H9 (cell line): ENCODE measurements around the gene HNRNPU. TPM values are rescaled to one million over a fixed set of nuclear protein-coding genes. Genes with fewer than 3 reads are reported as not detected.

Experiments
- DNase-seq: peaks from one replicate; pipeline ENCODE4 v3.0.0-alpha.2; 2017
- H2AFZ ChIP-seq: one replicate; pipeline ENCODE4 v1.6.1; 2013; ENCODE audit warnings: mild to moderate bottlenecking, low read length, control low read depth, moderate library complexity
- H2AK5ac ChIP-seq: 2 replicates; pipeline ENCODE4 v1.6.1; 2013; ENCODE audit warnings: low read length, control low read depth, mixed read lengths; ENCODE audit not compliant: insufficient read length
- H2BK120ac ChIP-seq: one replicate; pipeline ENCODE4 v1.6.1; 2013; ENCODE audit warnings: low read depth, mild to moderate bottlenecking, low read length, control low read depth, inconsistent platforms; ENCODE audit not compliant: poor library complexity, severe bottlenecking
- H2BK12ac ChIP-seq: 2 replicates; pipeline ENCODE4 v1.6.1; 2013; ENCODE audit warnings: low read length, control low read depth, mixed read lengths, low read depth; ENCODE audit not compliant: insufficient read length
- H2BK15ac ChIP-seq: 2 replicates; pipeline ENCODE4 v1.6.1; 2013; ENCODE audit warnings: low read depth, low read length, control low read depth
- H2BK20ac ChIP-seq: one replicate; pipeline ENCODE4 v1.6.1; 2013; ENCODE audit warnings: low read depth, mild to moderate bottlenecking, low read length, control low read depth, inconsistent platforms; ENCODE audit not compliant: poor library complexity, severe bottlenecking
- H2BK5ac ChIP-seq: 2 replicates; pipeline ENCODE4 v1.6.1; 2013; ENCODE audit warnings: low read length, control low read depth, mixed read lengths; ENCODE audit not compliant: insufficient read length
- H3K14ac ChIP-seq: 2 replicates; pipeline ENCODE4 v1.6.1; 2013; ENCODE audit warnings: low read length, control low read depth; ENCODE audit not compliant: insufficient read depth
- H3K18ac ChIP-seq: 2 replicates; pipeline ENCODE4 v1.6.1; 2013; ENCODE audit warnings: low read depth, mild to moderate bottlenecking, mixed read lengths, low read length, control low read depth; ENCODE audit not compliant: insufficient read length
- H3K23ac ChIP-seq: 2 replicates; pipeline ENCODE4 v1.6.1; 2013; ENCODE audit warnings: low read length, control low read depth, mixed read lengths, low read depth; ENCODE audit not compliant: insufficient read length
- H3K23me2 ChIP-seq: 2 replicates; pipeline ENCODE4 v1.6.1; 2013; ENCODE audit warnings: low read depth, mild to moderate bottlenecking, mixed read lengths, low read length, control low read depth; ENCODE audit not compliant: insufficient read length, poor library complexity, severe bottlenecking
- H3K27ac ChIP-seq: 2 replicates; pipeline ENCODE4 v1.5.1; 2013; ENCODE audit warnings: low read length, control low read depth, mixed read lengths, low read depth; ENCODE audit not compliant: insufficient read length
- H3K27me3 ChIP-seq: 2 replicates; pipeline ENCODE4 v1.6.1; 2013; ENCODE audit warnings: low read length, control low read depth, inconsistent platforms; ENCODE audit not compliant: insufficient read depth
- H3K4ac ChIP-seq: 2 replicates; pipeline ENCODE4 v1.6.1; 2013; ENCODE audit warnings: low read depth, mild to moderate bottlenecking, control low read depth, inconsistent platforms, low read length, moderate library complexity
- H3K4me1 ChIP-seq: 2 replicates; pipeline ENCODE4 v1.6.1; 2013; ENCODE audit warnings: low read length, control low read depth, inconsistent platforms; ENCODE audit not compliant: insufficient read depth
- H3K4me2 ChIP-seq: 2 replicates; pipeline ENCODE4 v1.6.1; 2013; ENCODE audit warnings: low read length, control low read depth, mixed read lengths; ENCODE audit not compliant: insufficient read length, insufficient read depth
- H3K56ac ChIP-seq: 2 replicates; pipeline ENCODE4 v1.6.1; 2013; ENCODE audit warnings: low read depth, mild to moderate bottlenecking, mixed read lengths, low read length, control low read depth; ENCODE audit not compliant: insufficient read length
- H3K79me1 ChIP-seq: 2 replicates; pipeline ENCODE4 v1.6.1; 2013; ENCODE audit warnings: low read depth, mild to moderate bottlenecking, moderate library complexity, low read length, control low read depth, inconsistent platforms; ENCODE audit not compliant: insufficient read depth, poor library complexity, severe bottlenecking
- H3K79me2 ChIP-seq: 2 replicates; pipeline ENCODE4 v1.6.1; 2013; ENCODE audit warnings: low read length, control low read depth, inconsistent platforms; ENCODE audit not compliant: insufficient read depth
- H3K9ac ChIP-seq: 2 replicates; pipeline ENCODE4 v1.6.1; 2013; ENCODE audit warnings: low read length, control low read depth, mixed read lengths; ENCODE audit not compliant: insufficient read length; ENCODE audit errors: extremely low read depth
- H3K9me3 ChIP-seq: one replicate; pipeline ENCODE4 v1.6.1; 2013; ENCODE audit warnings: low read depth, low read length, inconsistent platforms; ENCODE audit not compliant: control insufficient read depth
- H3T11ph ChIP-seq: one replicate; pipeline ENCODE4 v1.6.1; 2013; ENCODE audit warnings: mild to moderate bottlenecking, low read length, control low read depth, inconsistent platforms
- H4K20me1 ChIP-seq: one replicate; pipeline ENCODE4 v1.6.1; 2013; ENCODE audit not compliant: control insufficient read depth, insufficient read length, insufficient read depth
- H4K5ac ChIP-seq: 2 replicates; pipeline ENCODE4 v1.6.1; 2013; ENCODE audit warnings: low read depth, mild to moderate bottlenecking, mixed read lengths, low read length, control low read depth; ENCODE audit not compliant: insufficient read length
- H4K8ac ChIP-seq: replicated peaks from 2 replicates; pipeline ENCODE4 v1.6.1; 2013; ENCODE audit warnings: low read length, control low read depth, mixed read lengths, low read depth; ENCODE audit not compliant: insufficient read length
- H4K91ac ChIP-seq: 2 replicates; pipeline ENCODE4 v1.6.1; 2013; ENCODE audit warnings: low read depth, mild to moderate bottlenecking, moderate library complexity, mixed read lengths, low read length, control low read depth; ENCODE audit not compliant: insufficient read length
- H3K27ac Mint-ChIP-seq, 3 experiments: 2 replicates in 2 of 3; 3 replicates in 1 of 3; pipeline ENCODE4 v1.8.0; 2020 to 2021; ENCODE audit warnings: mixed read lengths in 3 of 3, mild to moderate bottlenecking in 1 of 3, moderate library complexity in 1 of 3
- H3K27me3 Mint-ChIP-seq: 2 replicates; pipeline ENCODE4 v1.8.0; 2021; ENCODE audit warnings: low read depth, mild to moderate bottlenecking, moderate library complexity, mixed read lengths
- H3K36me3 Mint-ChIP-seq, 3 experiments: 2 replicates in 2 of 3; 3 replicates in 1 of 3; pipeline ENCODE4 v1.8.0; 2020 to 2021; ENCODE audit warnings: low read depth in 3 of 3, mixed read lengths in 3 of 3; ENCODE audit not compliant: insufficient read depth in 1 of 3
- H3K4me1 Mint-ChIP-seq, 2 experiments: 2 replicates each; pipeline ENCODE4 v1.8.0; 2020; ENCODE audit warnings: mixed read lengths in 2 of 2
- H3K4me3 Mint-ChIP-seq, 2 experiments: 2 replicates in 1 of 2; 3 replicates in 1 of 2; pipeline ENCODE4 v1.8.0; 2020 to 2021; ENCODE audit warnings: mild to moderate bottlenecking in 2 of 2, mixed read lengths in 2 of 2, moderate library complexity in 1 of 2
- H3K9me3 Mint-ChIP-seq, 2 experiments: 2 replicates in 1 of 2; 3 replicates in 1 of 2; pipeline ENCODE4 v1.8.0; 2020; ENCODE audit warnings: mild to moderate bottlenecking in 2 of 2, mixed read lengths in 2 of 2, moderate library complexity in 1 of 2
- WGBS: extraction: QIAGEN DNeasy Blood & Tissue Kit; methylation state at CpG from one replicate; pipeline ENCODE4 v1.1.7; 2013; ENCODE audit warnings: missing lambda C conversion rate, low lambda C conversion rate, mixed read lengths; ENCODE audit not compliant: insufficient read length; ENCODE audit errors: extremely low coverage; 5-methylcytosine and 5-hydroxymethylcytosine counted together
- total RNA-seq: library from RNA; stranded (reverse); gene quantifications from 2 replicates; pipeline ENCODE4 v1.2.1, GENCODE V29; 2021
- TF ChIP-seq, protein P1 (sequence below): fragments of 200-600 bp; sonication (generic); conservative IDR thresholded peaks from 3 replicates; pipeline ENCODE4 v1.8.0; 2021; ENCODE audit warnings: antibody characterized with exemption, mild to moderate bottlenecking

The HNRNPU gene
- total RNA-seq, 1 experiment from 2014 or later = 657 TPM

DNA sequence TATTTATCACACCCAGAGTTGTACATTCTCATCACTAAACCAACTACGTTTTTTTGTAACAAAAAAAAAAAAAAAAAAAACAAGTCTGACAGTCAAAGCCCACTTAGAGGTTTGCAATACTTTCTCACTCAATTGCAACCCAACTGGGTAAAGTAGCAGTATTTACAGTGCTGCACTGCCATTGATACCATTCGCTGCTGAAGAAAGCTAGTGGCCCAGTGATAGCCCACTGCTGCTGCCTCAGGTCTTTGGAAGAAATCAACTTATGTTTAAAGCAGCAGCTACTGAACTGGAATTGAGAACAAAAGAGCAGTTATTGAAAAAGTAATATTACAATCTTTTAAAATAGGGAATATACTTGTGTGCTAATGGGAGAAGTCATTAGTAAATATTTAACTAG is 2.7 kb downstream of the HNRNPU start:
- peak overlapping the region; percentile 95 for H3K9ac ChIP-seq
- H3K14ac ChIP-seq = no peak overlapping the region
- Mint-ChIP-seq H3K4me1 (peaks cover 28 to 43% of the 10 kb centered on the region in 2 experiments), H3K27me3 (peaks cover 2% of the 10 kb centered on the region; the same call in 1 of the 2 replicates), H3K4me3 (peak overlapping the region; percentile 92 to 96), H3K36me3 (peaks cover 62 to 67% (median 67%) of the 10 kb centered on the region in 3 experiments), H3K27ac (peak overlapping the region in 1 of 3 experiments; percentile 90; a peak in 2 of 7 replicates), H3K9me3 (peaks cover 0 to 4% of the 10 kb centered on the region in 2 experiments; a peak in 2 of 5 replicates)
- no peaks in the 10 kb centered on the region for H3K4me1 ChIP-seq
- H3K27me3 ChIP-seq = no peaks in the 10 kb centered on the region
- no peak overlapping the region for H3K4ac ChIP-seq
- no peak overlapping the region for H4K8ac ChIP-seq
- H4K5ac ChIP-seq = no peak overlapping the region
- peaks cover 3% of the 10 kb centered on the region for H3K79me1 ChIP-seq
- H3K79me2 ChIP-seq = peaks cover 44% of the 10 kb centered on the region
- TF ChIP-seq, protein P1, sequence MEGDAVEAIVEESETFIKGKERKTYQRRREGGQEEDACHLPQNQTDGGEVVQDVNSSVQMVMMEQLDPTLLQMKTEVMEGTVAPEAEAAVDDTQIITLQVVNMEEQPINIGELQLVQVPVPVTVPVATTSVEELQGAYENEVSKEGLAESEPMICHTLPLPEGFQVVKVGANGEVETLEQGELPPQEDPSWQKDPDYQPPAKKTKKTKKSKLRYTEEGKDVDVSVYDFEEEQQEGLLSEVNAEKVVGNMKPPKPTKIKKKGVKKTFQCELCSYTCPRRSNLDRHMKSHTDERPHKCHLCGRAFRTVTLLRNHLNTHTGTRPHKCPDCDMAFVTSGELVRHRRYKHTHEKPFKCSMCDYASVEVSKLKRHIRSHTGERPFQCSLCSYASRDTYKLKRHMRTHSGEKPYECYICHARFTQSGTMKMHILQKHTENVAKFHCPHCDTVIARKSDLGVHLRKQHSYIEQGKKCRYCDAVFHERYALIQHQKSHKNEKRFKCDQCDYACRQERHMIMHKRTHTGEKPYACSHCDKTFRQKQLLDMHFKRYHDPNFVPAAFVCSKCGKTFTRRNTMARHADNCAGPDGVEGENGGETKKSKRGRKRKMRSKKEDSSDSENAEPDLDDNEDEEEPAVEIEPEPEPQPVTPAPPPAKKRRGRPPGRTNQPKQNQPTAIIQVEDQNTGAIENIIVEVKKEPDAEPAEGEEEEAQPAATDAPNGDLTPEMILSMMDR = no peak
- H2BK120ac ChIP-seq = no peak overlapping the region
- H3K56ac ChIP-seq = no peak overlapping the region
- peaks cover 14% of the 10 kb centered on the region for H3K23me2 ChIP-seq
- no peak overlapping the region for H3K23ac ChIP-seq
- H3K9me3 ChIP-seq = no peaks in the 10 kb centered on the region
- no peaks in the 10 kb centered on the region for H4K20me1 ChIP-seq
- no peak overlapping the region for H2BK20ac ChIP-seq
- H2BK15ac ChIP-seq = no peak overlapping the region
- no peak overlapping the region for H3K18ac ChIP-seq
- no peak overlapping the region for H3T11ph ChIP-seq
- peak overlapping the region; percentile 98 for H3K4me2 ChIP-seq
- H2AFZ ChIP-seq = no peak overlapping the region
- no peak for DNase-seq
- no CpG with 5 or more reads among the region's 2 CpGs for WGBS
- no peak overlapping the region for H2AK5ac ChIP-seq
- H3K27ac ChIP-seq = no peak overlapping the region
- H2BK12ac ChIP-seq = no peak overlapping the region
- no peak overlapping the region for H4K91ac ChIP-seq
- no peak overlapping the region for H2BK5ac ChIP-seq
